Measurements from ENCODE around the gene ZNF485. TPM values are rescaled to one million over a fixed set of nuclear protein-coding genes. Genes with fewer than 3 reads are reported as not detected.
A peak's percentile ranks its signal among the peaks of the same experiment; 100 is the strongest.

Gene ZNF485
- total RNA-seq, 1 donor from 2014 or later: 3.4 TPM

GRCh38 chr10:43648095-43648397, 41.8 kb downstream of the ZNF485 start:
- no peak for DNase-seq
- peaks cover 2% of the 10 kb centered on the region for H3K4me1 Mint-ChIP-seq (ENCODE audit: low read depth, unreplicated experiment)
- H3K9me3 Mint-ChIP-seq (ENCODE audit: unreplicated experiment): peaks cover 23% of the 10 kb centered on the region
- peaks cover 11% of the 10 kb centered on the region for H3K27me3 Mint-ChIP-seq (ENCODE audit: unreplicated experiment)
- no peak for TF ChIP-seq CTCF (IDR thresholded peaks at IDR 0.05; ENCODE audit: partially characterized antibody, unreplicated experiment)
- peak overlapping the region; percentile 89 for H3K27ac Mint-ChIP-seq (ENCODE audit: unreplicated experiment)
- peaks cover 50% of the 10 kb centered on the region for H3K36me3 Mint-ChIP-seq (ENCODE audit: unreplicated experiment)
- peak overlapping the region; percentile 93 for H3K4me3 Mint-ChIP-seq (ENCODE audit: unreplicated experiment)

- Mint-ChIP-seq H3K27me3 (ENCODE audit: unreplicated experiment) (peaks cover 13% of the 10 kb centered on the region), H3K9me3 (ENCODE audit: unreplicated experiment) (peaks cover 21% of the 10 kb centered on the region), H3K4me3 (ENCODE audit: unreplicated experiment) (peak within 1 kb of the TSS; percentile 98), H3K27ac (ENCODE audit: unreplicated experiment) (peak within 1 kb of the TSS; percentile 97), H3K4me1 (ENCODE audit: low read depth, unreplicated experiment) (peaks cover 5% of the 10 kb centered on the region), H3K36me3 (ENCODE audit: unreplicated experiment) (peaks cover 44% of the 10 kb centered on the region)
- no peak for TF ChIP-seq CTCF (IDR thresholded peaks at IDR 0.05; ENCODE audit: partially characterized antibody, unreplicated experiment)
- peak; percentile 92 for DNase-seq
Observed at GRCh38 chr10:43648398-43649184, 42.4 kb downstream of the ZNF485 start, which contains the start of gene ZNF32. TSS of gene ZNF32 (minus strand) at chr10:43648881. CDS start at chr10:43646133, 2,748 bp downstream.

- Mint-ChIP-seq H3K27ac (ENCODE audit: unreplicated experiment) (peak overlapping the region; percentile 97), H3K4me1 (ENCODE audit: low read depth, unreplicated experiment) (peaks cover 9% of the 10 kb centered on the region)
Observed at GRCh38 chr10:43649185-43649523, 42.9 kb downstream of the ZNF485 start.

GRCh38 chr10:43653746-43654145, 47.5 kb downstream of the ZNF485 start:
- no peak for TF ChIP-seq CTCF (IDR thresholded peaks at IDR 0.05; ENCODE audit: partially characterized antibody, unreplicated experiment)
- Mint-ChIP-seq H3K27ac (ENCODE audit: unreplicated experiment) (no peak overlapping the region), H3K4me1 (ENCODE audit: low read depth, unreplicated experiment) (peaks cover 9% of the 10 kb centered on the region), H3K27me3 (ENCODE audit: unreplicated experiment) (peaks cover 8% of the 10 kb centered on the region), H3K4me3 (ENCODE audit: unreplicated experiment) (no peak overlapping the region), H3K36me3 (ENCODE audit: unreplicated experiment) (peaks cover 4% of the 10 kb centered on the region), H3K9me3 (ENCODE audit: unreplicated experiment) (peaks cover 5% of the 10 kb centered on the region)
- no peak for DNase-seq

More at GRCh38 chr10:43649185-43649523, 42.9 kb downstream of the ZNF485 start:
- Mint-ChIP-seq H3K9me3 (ENCODE audit: unreplicated experiment) (peaks cover 20% of the 10 kb centered on the region), H3K36me3 (ENCODE audit: unreplicated experiment) (peaks cover 39% of the 10 kb centered on the region), H3K27me3 (ENCODE audit: unreplicated experiment) (peaks cover 13% of the 10 kb centered on the region), H3K4me3 (ENCODE audit: unreplicated experiment) (peak overlapping the region; percentile 98)
- no peak for DNase-seq
- TF ChIP-seq CTCF (IDR thresholded peaks at IDR 0.05; ENCODE audit: partially characterized antibody, unreplicated experiment): no peak

GRCh38 chr10:43655311-43655710, 49.1 kb downstream of the ZNF485 start:
- Mint-ChIP-seq H3K27ac (ENCODE audit: unreplicated experiment) (no peak overlapping the region), H3K36me3 (ENCODE audit: unreplicated experiment) (no peaks in the 10 kb centered on the region), H3K27me3 (ENCODE audit: unreplicated experiment) (peaks cover 4% of the 10 kb centered on the region)

More at GRCh38 chr10:43655311-43655710, 49.1 kb downstream of the ZNF485 start:
- TF ChIP-seq CTCF (IDR thresholded peaks at IDR 0.05; ENCODE audit: partially characterized antibody, unreplicated experiment): no peak
- peaks cover 8% of the 10 kb centered on the region for H3K4me1 Mint-ChIP-seq (ENCODE audit: low read depth, unreplicated experiment)
- no peak for DNase-seq
- H3K4me3 Mint-ChIP-seq (ENCODE audit: unreplicated experiment): no peak overlapping the region
- H3K9me3 Mint-ChIP-seq (ENCODE audit: unreplicated experiment): no peaks in the 10 kb centered on the region

Measured in glutamatergic neuron (in vitro differentiated cells).